SK-N-SH treated with all-trans-retinoic acid at 6 μM for 48 hours (cell line): ENCODE results near the gene VMP1.

Experiments used
- ATAC-seq: fragments of 200-7000 bp; cut with Tn5 transposase; 3 replicates; pipeline ENCODE4 v1.9.1; 2020; ENCODE audit warnings: mild to moderate bottlenecking, moderate library complexity
- ARNTL ChIP-seq: fragments of 450-650 bp; formaldehyde crosslinking; IDR thresholded peaks from 2 replicates; pipeline ENCODE4 v1.5.0; 2020; ENCODE audit warnings: low read depth, mild to moderate bottlenecking, moderate library complexity, borderline replicate concordance
- BACH2 ChIP-seq: fragments of 250-450 bp; sonication (Bioruptor Pico); IDR thresholded peaks from 2 replicates; pipeline ENCODE4 v1.9.0; 2021; ENCODE audit warnings: mild to moderate bottlenecking, borderline replicate concordance
- ESRRG ChIP-seq: fragments of 250-450 bp; sonication (Bioruptor Pico); IDR thresholded peaks from 2 replicates; pipeline ENCODE4 v1.6.1; 2021; ENCODE audit warnings: mild to moderate bottlenecking
- GLIS3 ChIP-seq: fragments of 250-450 bp; sonication (Bioruptor Pico); IDR thresholded peaks from 2 replicates; pipeline ENCODE4 v1.5.0; 2020; ENCODE audit warnings: mild to moderate bottlenecking, moderate library complexity
- ISL1 ChIP-seq: fragments of 250-450 bp; sonication (Bioruptor Pico); IDR thresholded peaks from 2 replicates; pipeline ENCODE4 v2.1.2; 2022; ENCODE audit warnings: mild to moderate bottlenecking, moderate library complexity
- OSR1 ChIP-seq: fragments of 250-450 bp; sonication (Bioruptor Pico); IDR thresholded peaks from 2 replicates; pipeline ENCODE4 v1.8.0; 2022; ENCODE audit warnings: moderate library complexity, mild to moderate bottlenecking, inconsistent platforms
- POU6F1 ChIP-seq: fragments of 250-450 bp; sonication (Bioruptor Pico); IDR thresholded peaks from 2 replicates; pipeline ENCODE4 v1.8.0; 2021; ENCODE audit warnings: low read depth, mild to moderate bottlenecking, moderate library complexity, borderline replicate concordance
- SNAI2 ChIP-seq: fragments of 250-450 bp; sonication (Bioruptor Pico); IDR thresholded peaks from 2 replicates; pipeline ENCODE4 v1.5.0; 2020; ENCODE audit warnings: mild to moderate bottlenecking, moderate library complexity
- TCF4 ChIP-seq: fragments of 250-450 bp; sonication (Bioruptor Pico); IDR thresholded peaks from 2 replicates; pipeline ENCODE4 v1.8.0; 2021; ENCODE audit warnings: mild to moderate bottlenecking, moderate library complexity, borderline replicate concordance
- TOX ChIP-seq: fragments of 250-450 bp; sonication (Bioruptor Pico); IDR thresholded peaks from 2 replicates; pipeline ENCODE4 v1.8.0; 2021; ENCODE audit warnings: mild to moderate bottlenecking, moderate library complexity, borderline replicate concordance
- ZC3H10 ChIP-seq: fragments of 250-450 bp; sonication (Bioruptor Pico); IDR thresholded peaks from 2 replicates; pipeline ENCODE4 v1.5.1; 2021; ENCODE audit warnings: mild to moderate bottlenecking, moderate library complexity
- ZFP3 ChIP-seq: fragments of 250-450 bp; sonication (Bioruptor Pico); IDR thresholded peaks from 2 replicates; pipeline ENCODE4 v1.5.0; 2020; ENCODE audit warnings: mild to moderate bottlenecking, moderate library complexity
- ZFP30 ChIP-seq: fragments of 450-650 bp; formaldehyde crosslinking; IDR thresholded peaks from 2 replicates; pipeline ENCODE4 v1.5.0; 2022; ENCODE audit warnings: mild to moderate bottlenecking, moderate library complexity
- ZNF565 ChIP-seq: fragments of 450-650 bp; formaldehyde crosslinking; conservative IDR thresholded peaks from 2 replicates; pipeline ENCODE4 v1.5.0; 2020; ENCODE audit warnings: low read depth, mild to moderate bottlenecking, moderate library complexity
- ZNF70 ChIP-seq: fragments of 450-650 bp; formaldehyde crosslinking; IDR thresholded peaks from 2 replicates; pipeline ENCODE4 v1.5.0; 2020; ENCODE audit warnings: mild to moderate bottlenecking, moderate library complexity
- ZNF8 ChIP-seq: fragments of 450-650 bp; formaldehyde crosslinking; IDR thresholded peaks from 2 replicates; pipeline ENCODE4 v1.5.0; 2020; ENCODE audit warnings: mild to moderate bottlenecking, moderate library complexity
- TF ChIP-seq, protein P1 (sequence below): fragments of 250-450 bp; sonication (Bioruptor Pico); IDR thresholded peaks from 2 replicates; pipeline ENCODE4 v1.5.1; 2020; ENCODE audit warnings: low read depth, mild to moderate bottlenecking, moderate library complexity
- TF ChIP-seq, protein P2 (sequence below): fragments of 250-450 bp; sonication (Bioruptor Pico); IDR thresholded peaks from 2 replicates; pipeline ENCODE4 v1.5.1; 2021; ENCODE audit warnings: mild to moderate bottlenecking, moderate library complexity
- TF ChIP-seq, protein P3 (sequence below): fragments of 250-450 bp; sonication (Bioruptor Pico); IDR thresholded peaks from 2 replicates; pipeline ENCODE4 v1.5.0; 2020; ENCODE audit warnings: mild to moderate bottlenecking, moderate library complexity
- TF ChIP-seq, protein P4 (sequence below): fragments of 250-450 bp; sonication (Bioruptor Pico); IDR thresholded peaks from 2 replicates; pipeline ENCODE4 v1.8.0; 2020; ENCODE audit warnings: mild to moderate bottlenecking, moderate library complexity, borderline replicate concordance

VMP1 gene

GRCh38 chr17:59676716-59677115, 30.7 kb upstream of the VMP1 start (continued):
- TF ChIP-seq, protein P1, sequence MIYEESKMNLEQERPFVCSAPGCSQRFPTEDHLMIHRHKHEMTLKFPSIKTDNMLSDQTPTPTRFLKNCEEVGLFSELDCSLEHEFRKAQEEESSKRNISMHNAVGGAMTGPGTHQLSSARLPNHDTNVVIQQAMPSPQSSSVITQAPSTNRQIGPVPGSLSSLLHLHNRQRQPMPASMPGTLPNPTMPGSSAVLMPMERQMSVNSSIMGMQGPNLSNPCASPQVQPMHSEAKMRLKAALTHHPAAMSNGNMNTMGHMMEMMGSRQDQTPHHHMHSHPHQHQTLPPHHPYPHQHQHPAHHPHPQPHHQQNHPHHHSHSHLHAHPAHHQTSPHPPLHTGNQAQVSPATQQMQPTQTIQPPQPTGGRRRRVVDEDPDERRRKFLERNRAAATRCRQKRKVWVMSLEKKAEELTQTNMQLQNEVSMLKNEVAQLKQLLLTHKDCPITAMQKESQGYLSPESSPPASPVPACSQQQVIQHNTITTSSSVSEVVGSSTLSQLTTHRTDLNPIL (CRISPR knock-in tag): no peak
- TF ChIP-seq BACH2 (CRISPR knock-in tag) (no peak), ESRRG (CRISPR knock-in tag) (no peak)

DNA sequence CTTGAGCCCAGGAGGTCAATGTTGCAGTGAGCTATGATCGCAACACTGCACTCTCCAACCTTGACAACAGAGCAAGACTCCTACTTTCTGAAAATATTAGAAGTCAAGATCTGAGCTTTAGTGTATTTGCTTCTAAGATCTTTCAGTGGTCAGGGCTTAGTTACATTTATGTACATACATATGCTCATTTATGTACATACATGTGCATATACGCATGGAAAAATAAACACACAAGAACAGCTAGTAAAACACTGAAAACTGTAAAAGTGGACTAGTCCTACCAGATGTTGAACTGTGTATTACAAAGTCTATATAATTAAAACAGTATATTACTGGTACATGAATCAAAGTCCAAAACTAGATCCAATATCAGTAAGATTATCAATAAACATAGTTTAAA, 28.5 kb upstream of the VMP1 start:
- TF ChIP-seq ARNTL (CRISPR knock-in tag) (no peak), SNAI2 (no peak), ZNF565 (no peak), ZFP3 (CRISPR knock-in tag) (no peak), TOX (no peak), OSR1 (no peak), ZNF70 (CRISPR knock-in tag) (no peak), POU6F1 (CRISPR knock-in tag) (no peak), TCF4 (CRISPR knock-in tag) (no peak), ZC3H10 (CRISPR knock-in tag) (no peak), BACH2 (CRISPR knock-in tag) (no peak), GLIS3 (CRISPR knock-in tag) (no peak), ZFP30 (CRISPR knock-in tag) (no peak), ESRRG (CRISPR knock-in tag) (no peak), ZNF8 (CRISPR knock-in tag) (no peak)
- TF ChIP-seq, protein P2, sequence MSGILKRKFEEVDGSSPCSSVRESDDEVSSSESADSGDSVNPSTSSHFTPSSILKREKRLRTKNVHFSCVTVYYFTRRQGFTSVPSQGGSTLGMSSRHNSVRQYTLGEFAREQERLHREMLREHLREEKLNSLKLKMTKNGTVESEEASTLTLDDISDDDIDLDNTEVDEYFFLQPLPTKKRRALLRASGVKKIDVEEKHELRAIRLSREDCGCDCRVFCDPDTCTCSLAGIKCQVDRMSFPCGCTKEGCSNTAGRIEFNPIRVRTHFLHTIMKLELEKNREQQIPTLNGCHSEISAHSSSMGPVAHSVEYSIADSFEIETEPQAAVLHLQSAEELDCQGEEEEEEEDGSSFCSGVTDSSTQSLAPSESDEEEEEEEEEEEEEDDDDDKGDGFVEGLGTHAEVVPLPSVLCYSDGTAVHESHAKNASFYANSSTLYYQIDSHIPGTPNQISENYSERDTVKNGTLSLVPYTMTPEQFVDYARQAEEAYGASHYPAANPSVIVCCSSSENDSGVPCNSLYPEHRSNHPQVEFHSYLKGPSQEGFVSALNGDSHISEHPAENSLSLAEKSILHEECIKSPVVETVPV: no peak
- TF ChIP-seq, protein P1 (CRISPR knock-in tag): no peak
- TF ChIP-seq, protein P3, sequence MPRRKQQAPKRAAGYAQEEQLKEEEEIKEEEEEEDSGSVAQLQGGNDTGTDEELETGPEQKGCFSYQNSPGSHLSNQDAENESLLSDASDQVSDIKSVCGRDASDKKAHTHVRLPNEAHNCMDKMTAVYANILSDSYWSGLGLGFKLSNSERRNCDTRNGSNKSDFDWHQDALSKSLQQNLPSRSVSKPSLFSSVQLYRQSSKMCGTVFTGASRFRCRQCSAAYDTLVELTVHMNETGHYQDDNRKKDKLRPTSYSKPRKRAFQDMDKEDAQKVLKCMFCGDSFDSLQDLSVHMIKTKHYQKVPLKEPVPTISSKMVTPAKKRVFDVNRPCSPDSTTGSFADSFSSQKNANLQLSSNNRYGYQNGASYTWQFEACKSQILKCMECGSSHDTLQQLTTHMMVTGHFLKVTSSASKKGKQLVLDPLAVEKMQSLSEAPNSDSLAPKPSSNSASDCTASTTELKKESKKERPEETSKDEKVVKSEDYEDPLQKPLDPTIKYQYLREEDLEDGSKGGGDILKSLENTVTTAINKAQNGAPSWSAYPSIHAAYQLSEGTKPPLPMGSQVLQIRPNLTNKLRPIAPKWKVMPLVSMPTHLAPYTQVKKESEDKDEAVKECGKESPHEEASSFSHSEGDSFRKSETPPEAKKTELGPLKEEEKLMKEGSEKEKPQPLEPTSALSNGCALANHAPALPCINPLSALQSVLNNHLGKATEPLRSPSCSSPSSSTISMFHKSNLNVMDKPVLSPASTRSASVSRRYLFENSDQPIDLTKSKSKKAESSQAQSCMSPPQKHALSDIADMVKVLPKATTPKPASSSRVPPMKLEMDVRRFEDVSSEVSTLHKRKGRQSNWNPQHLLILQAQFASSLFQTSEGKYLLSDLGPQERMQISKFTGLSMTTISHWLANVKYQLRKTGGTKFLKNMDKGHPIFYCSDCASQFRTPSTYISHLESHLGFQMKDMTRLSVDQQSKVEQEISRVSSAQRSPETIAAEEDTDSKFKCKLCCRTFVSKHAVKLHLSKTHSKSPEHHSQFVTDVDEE (CRISPR knock-in tag): no peak
- ATAC-seq: no peak

GRCh38 chr17:59680314-59680713, 27.1 kb upstream of the VMP1 start:
- peak; percentile 42; the same call in 1 of the 3 replicates for ATAC-seq
- no peak for TF ChIP-seq TCF4 (CRISPR knock-in tag)

DNA sequence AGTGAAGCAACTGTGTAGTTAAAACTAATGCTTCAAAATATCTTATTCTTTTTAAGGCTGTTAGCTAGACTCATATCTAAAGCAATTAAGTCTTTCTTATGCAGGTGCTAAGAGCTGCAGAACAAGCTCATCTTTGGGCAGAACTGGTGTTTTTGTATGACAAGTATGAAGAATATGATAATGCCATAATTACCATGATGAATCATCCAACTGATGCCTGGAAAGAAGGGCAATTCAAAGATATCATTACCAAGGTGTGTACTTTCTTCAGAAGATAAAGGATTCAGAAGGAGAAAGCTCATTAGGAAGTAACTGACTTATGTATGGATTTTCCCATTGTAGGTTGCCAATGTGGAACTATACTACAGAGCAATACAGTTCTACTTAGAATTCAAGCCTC, 24.2 kb upstream of the VMP1 start:
- no peak for ATAC-seq
- TF ChIP-seq, protein P1 (CRISPR knock-in tag): no peak
- TF ChIP-seq ARNTL (CRISPR knock-in tag): no peak
- no peak for TF ChIP-seq TOX
- no peak for TF ChIP-seq ZNF8 (CRISPR knock-in tag)
- no peak for TF ChIP-seq ZNF70 (CRISPR knock-in tag)
- no peak for TF ChIP-seq BACH2 (CRISPR knock-in tag)
- TF ChIP-seq, protein P4, sequence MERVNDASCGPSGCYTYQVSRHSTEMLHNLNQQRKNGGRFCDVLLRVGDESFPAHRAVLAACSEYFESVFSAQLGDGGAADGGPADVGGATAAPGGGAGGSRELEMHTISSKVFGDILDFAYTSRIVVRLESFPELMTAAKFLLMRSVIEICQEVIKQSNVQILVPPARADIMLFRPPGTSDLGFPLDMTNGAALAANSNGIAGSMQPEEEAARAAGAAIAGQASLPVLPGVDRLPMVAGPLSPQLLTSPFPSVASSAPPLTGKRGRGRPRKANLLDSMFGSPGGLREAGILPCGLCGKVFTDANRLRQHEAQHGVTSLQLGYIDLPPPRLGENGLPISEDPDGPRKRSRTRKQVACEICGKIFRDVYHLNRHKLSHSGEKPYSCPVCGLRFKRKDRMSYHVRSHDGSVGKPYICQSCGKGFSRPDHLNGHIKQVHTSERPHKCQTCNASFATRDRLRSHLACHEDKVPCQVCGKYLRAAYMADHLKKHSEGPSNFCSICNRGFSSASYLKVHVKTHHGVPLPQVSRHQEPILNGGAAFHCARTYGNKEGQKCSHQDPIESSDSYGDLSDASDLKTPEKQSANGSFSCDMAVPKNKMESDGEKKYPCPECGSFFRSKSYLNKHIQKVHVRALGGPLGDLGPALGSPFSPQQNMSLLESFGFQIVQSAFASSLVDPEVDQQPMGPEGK (CRISPR knock-in tag): no peak
- no peak for TF ChIP-seq ISL1
